Measurements from ENCODE around the gene GPR152. TPM values are rescaled to one million over a fixed set of nuclear protein-coding genes. Genes with fewer than 3 reads are reported as not detected.

GPR152 gene
- total RNA-seq, 1 experiment from 2014 or later: not detected

GRCh38 chr11:67499808-67500483, 47.4 kb upstream of the GPR152 start:
- Histone ChIP-seq H2BK120ac (ENCODE audit: low read depth, low read length, poor library complexity, severe bottlenecking) (no peak overlapping the region), H3K27me3 (ENCODE audit: insufficient read depth, low read length) (no peaks in the 10 kb centered on the region), H4K20me1 (ENCODE audit: control insufficient read depth, insufficient read depth, insufficient read length) (no peaks in the 10 kb centered on the region), H2AFZ (ENCODE audit: low read length) (no peak overlapping the region), H3K23me2 (ENCODE audit: insufficient read length, low read depth, low read length, poor library complexity, severe bottlenecking) (peaks cover 12% of the 10 kb centered on the region), H3K9ac (ENCODE audit: extremely low read depth, insufficient read length, low read length) (no peak overlapping the region), H3K4ac (ENCODE audit: low read depth, low read length) (no peak overlapping the region), H3K18ac (ENCODE audit: insufficient read length, low read depth, low read length) (no peak overlapping the region), H2BK5ac (ENCODE audit: insufficient read length, low read length) (no peak overlapping the region), H3K79me1 (ENCODE audit: insufficient read depth, low read depth, low read length, poor library complexity, severe bottlenecking) (no peaks in the 10 kb centered on the region), H4K91ac (ENCODE audit: insufficient read length, low read depth, low read length) (no peak overlapping the region), H2BK15ac (ENCODE audit: low read depth, low read length) (no peak overlapping the region), H4K8ac (replicated peaks; ENCODE audit: insufficient read length, low read depth, low read length) (no peak overlapping the region), H3K79me2 (ENCODE audit: insufficient read depth, low read length) (no peaks in the 10 kb centered on the region), H2AK5ac (ENCODE audit: insufficient read length, low read length) (no peak overlapping the region), H3K9me3 (ENCODE audit: control insufficient read depth, low read depth, low read length) (no peaks in the 10 kb centered on the region), H3K14ac (ENCODE audit: insufficient read depth, low read length) (no peak overlapping the region), H3K4me1 (ENCODE audit: insufficient read depth, low read length) (no peaks in the 10 kb centered on the region), H3K4me2 (ENCODE audit: insufficient read depth, insufficient read length, low read length) (no peak overlapping the region), H2BK12ac (ENCODE audit: insufficient read length, low read depth, low read length) (no peak overlapping the region), H3K56ac (ENCODE audit: insufficient read length, low read depth, low read length) (no peak overlapping the region), H3K27ac (ENCODE audit: insufficient read length, low read depth, low read length) (no peak overlapping the region), H3T11ph (ENCODE audit: low read length) (no peak overlapping the region), H3K23ac (ENCODE audit: insufficient read length, low read depth, low read length) (no peak overlapping the region), H4K5ac (ENCODE audit: insufficient read length, low read depth, low read length) (no peak overlapping the region), H2BK20ac (ENCODE audit: low read depth, low read length, poor library complexity, severe bottlenecking) (no peak overlapping the region)
- TF ChIP-seq CTCF (conservative IDR thresholded peaks at IDR 0.05): no peak
- H3K27ac Mint-ChIP-seq: no peak overlapping the region
- no peak for DNase-seq
- H3K4me1 Mint-ChIP-seq: peaks cover 0 to 9% of the 10 kb centered on the region in 2 experiments; a peak in 2 of 4 replicates
- H3K4me3 Mint-ChIP-seq: no peak overlapping the region
- no peaks in the 10 kb centered on the region for H3K9me3 Mint-ChIP-seq
- H3K36me3 Mint-ChIP-seq (ENCODE audit: insufficient read depth in 1 of 3, low read depth in 3 of 3): peaks cover 5 to 23% (median 10%) of the 10 kb centered on the region in 3 experiments
- H3K27me3 Mint-ChIP-seq (ENCODE audit: low read depth): peaks cover 10% of the 10 kb centered on the region
- no CpG with 5 or more reads among the region's 26 CpGs for WGBS (ENCODE audit: extremely low coverage, insufficient read length, low lambda C conversion rate)
